HL-60 (cell line): ENCODE data around the gene DCXR.

Experiments
- POLR2AphosphoS5 ChIP-seq: IDR thresholded peaks from 2 replicates; pipeline ENCODE4 v1.6.1; 2012; ENCODE audit warnings: low read depth
- TF ChIP-seq, protein P1 (sequence below): IDR thresholded peaks from one replicate; pipeline ENCODE4 v1.5.1; 2011; ENCODE audit warnings: low read length, control low read depth, inconsistent platforms; ENCODE audit not compliant: insufficient read depth
- TF ChIP-seq, protein P2 (sequence below): IDR thresholded peaks from 2 replicates; pipeline ENCODE4 v1.6.1; 2012; ENCODE audit warnings: low read depth; ENCODE audit not compliant: insufficient replicate concordance

DNA sequence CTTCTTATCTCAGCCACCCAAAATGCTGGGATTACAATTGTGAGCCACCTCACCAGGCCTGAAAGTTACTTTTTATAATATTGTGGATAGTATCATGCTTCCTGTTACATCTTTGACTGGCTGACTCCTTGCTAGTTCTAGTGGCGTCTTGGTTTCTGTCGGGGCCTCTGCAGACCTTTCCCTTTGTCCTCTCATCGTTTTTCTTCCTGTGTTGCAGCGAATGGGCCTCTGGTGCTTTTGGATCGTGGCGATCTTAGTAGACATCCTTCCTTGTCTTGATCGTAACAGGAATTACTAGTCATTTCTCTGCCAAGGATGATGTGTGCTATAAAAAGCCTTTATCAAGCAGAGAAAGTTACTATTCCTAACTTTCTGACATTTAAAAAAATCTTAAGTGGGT lies 39.3 kb downstream of the DCXR start:
- TF ChIP-seq, protein P1, sequence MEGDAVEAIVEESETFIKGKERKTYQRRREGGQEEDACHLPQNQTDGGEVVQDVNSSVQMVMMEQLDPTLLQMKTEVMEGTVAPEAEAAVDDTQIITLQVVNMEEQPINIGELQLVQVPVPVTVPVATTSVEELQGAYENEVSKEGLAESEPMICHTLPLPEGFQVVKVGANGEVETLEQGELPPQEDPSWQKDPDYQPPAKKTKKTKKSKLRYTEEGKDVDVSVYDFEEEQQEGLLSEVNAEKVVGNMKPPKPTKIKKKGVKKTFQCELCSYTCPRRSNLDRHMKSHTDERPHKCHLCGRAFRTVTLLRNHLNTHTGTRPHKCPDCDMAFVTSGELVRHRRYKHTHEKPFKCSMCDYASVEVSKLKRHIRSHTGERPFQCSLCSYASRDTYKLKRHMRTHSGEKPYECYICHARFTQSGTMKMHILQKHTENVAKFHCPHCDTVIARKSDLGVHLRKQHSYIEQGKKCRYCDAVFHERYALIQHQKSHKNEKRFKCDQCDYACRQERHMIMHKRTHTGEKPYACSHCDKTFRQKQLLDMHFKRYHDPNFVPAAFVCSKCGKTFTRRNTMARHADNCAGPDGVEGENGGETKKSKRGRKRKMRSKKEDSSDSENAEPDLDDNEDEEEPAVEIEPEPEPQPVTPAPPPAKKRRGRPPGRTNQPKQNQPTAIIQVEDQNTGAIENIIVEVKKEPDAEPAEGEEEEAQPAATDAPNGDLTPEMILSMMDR = no peak
- TF ChIP-seq POLR2AphosphoS5 = no peak
- TF ChIP-seq, protein P2, sequence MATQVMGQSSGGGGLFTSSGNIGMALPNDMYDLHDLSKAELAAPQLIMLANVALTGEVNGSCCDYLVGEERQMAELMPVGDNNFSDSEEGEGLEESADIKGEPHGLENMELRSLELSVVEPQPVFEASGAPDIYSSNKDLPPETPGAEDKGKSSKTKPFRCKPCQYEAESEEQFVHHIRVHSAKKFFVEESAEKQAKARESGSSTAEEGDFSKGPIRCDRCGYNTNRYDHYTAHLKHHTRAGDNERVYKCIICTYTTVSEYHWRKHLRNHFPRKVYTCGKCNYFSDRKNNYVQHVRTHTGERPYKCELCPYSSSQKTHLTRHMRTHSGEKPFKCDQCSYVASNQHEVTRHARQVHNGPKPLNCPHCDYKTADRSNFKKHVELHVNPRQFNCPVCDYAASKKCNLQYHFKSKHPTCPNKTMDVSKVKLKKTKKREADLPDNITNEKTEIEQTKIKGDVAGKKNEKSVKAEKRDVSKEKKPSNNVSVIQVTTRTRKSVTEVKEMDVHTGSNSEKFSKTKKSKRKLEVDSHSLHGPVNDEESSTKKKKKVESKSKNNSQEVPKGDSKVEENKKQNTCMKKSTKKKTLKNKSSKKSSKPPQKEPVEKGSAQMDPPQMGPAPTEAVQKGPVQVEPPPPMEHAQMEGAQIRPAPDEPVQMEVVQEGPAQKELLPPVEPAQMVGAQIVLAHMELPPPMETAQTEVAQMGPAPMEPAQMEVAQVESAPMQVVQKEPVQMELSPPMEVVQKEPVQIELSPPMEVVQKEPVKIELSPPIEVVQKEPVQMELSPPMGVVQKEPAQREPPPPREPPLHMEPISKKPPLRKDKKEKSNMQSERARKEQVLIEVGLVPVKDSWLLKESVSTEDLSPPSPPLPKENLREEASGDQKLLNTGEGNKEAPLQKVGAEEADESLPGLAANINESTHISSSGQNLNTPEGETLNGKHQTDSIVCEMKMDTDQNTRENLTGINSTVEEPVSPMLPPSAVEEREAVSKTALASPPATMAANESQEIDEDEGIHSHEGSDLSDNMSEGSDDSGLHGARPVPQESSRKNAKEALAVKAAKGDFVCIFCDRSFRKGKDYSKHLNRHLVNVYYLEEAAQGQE = no peak
